Measurements from ENCODE around the gene SLC25A38. TPM values are rescaled to one million over a fixed set of nuclear protein-coding genes. Genes with fewer than 3 reads are reported as not detected.

SLC25A38 gene
- total and polyA plus RNA-seq, 3 donors from 2014 or later, result 41.8 to 52.9 (median 46.1) TPM

- Histone ChIP-seq H3K4me1 (no peaks in the 10 kb centered on the region), H3K4me3 (no peak overlapping the region), H3K27ac (no peak overlapping the region), H3K36me3 (ENCODE audit: low read depth, missing control alignments) (no peaks in the 10 kb centered on the region), H3K9me3 (no peaks in the 10 kb centered on the region), H3K27me3 (no peaks in the 10 kb centered on the region)
- no peak for TF ChIP-seq POLR2A (IDR thresholded peaks at IDR 0.05)
- no peak for TF ChIP-seq CTCF (IDR thresholded peaks at IDR 0.05)
- DNase-seq, result no peak
- intact Hi-C loops (cut with DNase I; ENCODE audit: low total_unique reads), result no loop called here
Observed at GRCh38 chr3:39372833-39373232, 10.3 kb upstream of the SLC25A38 start.

GRCh38 chr3:39376959-39377634 is 6.1 kb upstream of the SLC25A38 start:
- WGBS, 2 donors, result 62 to 66% methylated on average over 5 of the region's 5 CpGs
- intact Hi-C loops (cut with DNase I; ENCODE audit: low total_unique reads), result no loop called here

DNA sequence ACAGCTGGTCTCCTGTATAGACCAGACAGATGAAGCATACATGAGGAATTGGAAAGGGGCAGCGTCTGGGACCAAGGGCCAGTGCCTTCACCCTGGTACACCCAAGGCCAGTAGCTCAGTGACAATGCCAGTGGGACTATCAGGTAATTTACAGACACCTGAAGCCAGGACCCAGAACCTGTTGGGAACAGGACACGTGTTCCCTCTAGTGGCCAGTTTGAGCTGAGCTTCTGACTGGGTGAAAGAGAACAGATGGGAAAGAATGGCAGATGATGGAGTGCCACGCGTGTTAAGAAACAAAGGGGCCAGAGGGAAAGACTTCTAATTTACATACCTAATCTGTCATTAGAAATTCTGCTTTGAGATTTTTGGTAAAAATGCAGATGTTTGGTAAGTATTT is 5.1 kb upstream of the SLC25A38 start:
- peaks cover 10% of the 10 kb centered on the region for H3K4me1 ChIP-seq
- intact Hi-C loops (cut with DNase I; ENCODE audit: low total_unique reads), result no loop called here
- DNase-seq, result peak; percentile 71
- TF ChIP-seq CTCF (IDR thresholded peaks at IDR 0.05) (peak in 2 of 3 experiments; percentile 38 to 54), POLR2A (IDR thresholded peaks at IDR 0.05) (no peak)
- no peak overlapping the region for H3K27ac ChIP-seq
- H3K9me3 ChIP-seq, result no peaks in the 10 kb centered on the region
- H3K36me3 ChIP-seq (ENCODE audit: low read depth, missing control alignments), result no peaks in the 10 kb centered on the region
- H3K4me3 ChIP-seq, result no peak overlapping the region
- WGBS, 2 donors, result 44 to 57% methylated on average over 4 of the region's 4 CpGs
- no peaks in the 10 kb centered on the region for H3K27me3 ChIP-seq

More at GRCh38 chr3:39376959-39377634, 6.1 kb upstream of the SLC25A38 start:
- DNase-seq, result no peak
- Histone ChIP-seq H3K4me3 (no peak overlapping the region), H3K36me3 (ENCODE audit: low read depth, missing control alignments) (no peaks in the 10 kb centered on the region), H3K27ac (no peak overlapping the region), H3K27me3 (no peaks in the 10 kb centered on the region), H3K4me1 (peaks cover 4% of the 10 kb centered on the region), H3K9me3 (no peaks in the 10 kb centered on the region)
- no peak for TF ChIP-seq POLR2A (IDR thresholded peaks at IDR 0.05)
- no peak for TF ChIP-seq CTCF (IDR thresholded peaks at IDR 0.05)

- no peak overlapping the region for H3K4me3 ChIP-seq
- no peaks in the 10 kb centered on the region for H3K27me3 ChIP-seq
- H3K9me3 ChIP-seq, result no peaks in the 10 kb centered on the region
- DNase-seq, result no peak
- H3K27ac ChIP-seq, result no peak overlapping the region
- H3K4me1 ChIP-seq, result peaks cover 10% of the 10 kb centered on the region
- intact Hi-C loops (cut with DNase I; ENCODE audit: low total_unique reads), result no loop called here
- no peak for TF ChIP-seq CTCF (IDR thresholded peaks at IDR 0.05)
- no peak for TF ChIP-seq POLR2A (IDR thresholded peaks at IDR 0.05)
- WGBS, 2 donors, result 88 to 95% methylated on average over 10 of the region's 10 CpGs
- no peaks in the 10 kb centered on the region for H3K36me3 ChIP-seq (ENCODE audit: low read depth, missing control alignments)
Observed at GRCh38 chr3:39378957-39379777, 4.0 kb upstream of the SLC25A38 start.
